H1 (cell line): ENCODE measurements around the gene CEBPA.

Experiments
- CEBPB ChIP-seq: IDR thresholded peaks from 2 replicates; pipeline ENCODE4 v1.6.1; 2012; ENCODE audit warnings: low read depth, low read length
- EZH2 ChIP-seq: fragments of 200-600 bp; sonication (generic); IDR thresholded peaks from 2 replicates; pipeline ENCODE4 v1.7.1; 2012; ENCODE audit warnings: low read depth, mild to moderate bottlenecking, moderate library complexity, low read length, inconsistent platforms; ENCODE audit not compliant: severe bottlenecking
- HDAC6 ChIP-seq: IDR thresholded peaks from one replicate; pipeline ENCODE4 v1.7.1; 2012; ENCODE audit warnings: low read depth, mild to moderate bottlenecking, inconsistent platforms, low read length, moderate library complexity
- MAFK ChIP-seq: IDR thresholded peaks from 2 replicates; pipeline ENCODE4 v1.6.1; 2012; ENCODE audit warnings: low read depth, mild to moderate bottlenecking, improper control_type of control experiment, low read length
- POLR2A ChIP-seq, 2 experiments: IDR thresholded peaks; 1 replicate in 1 of 2; 2 replicates in 1 of 2; pipeline ENCODE4 v1.6.1; 2011; ENCODE audit warnings: low read depth in 2 of 2, low read length in 2 of 2, mild to moderate bottlenecking in 2 of 2; ENCODE audit errors: control extremely low read depth in 1 of 2
- POLR2AphosphoS5 ChIP-seq: IDR thresholded peaks from 2 replicates; pipeline ENCODE4 v1.6.1; 2011; ENCODE audit warnings: low read depth, low read length
- RAD21 ChIP-seq, 2 experiments: IDR thresholded peaks in 1 of 2; conservative IDR thresholded peaks in 1 of 2; 2 replicates each; pipeline ENCODE4 v1.6.1; 2011; ENCODE audit warnings: low read depth in 2 of 2, low read length in 2 of 2, improper control_type of control experiment in 1 of 2, inconsistent platforms in 1 of 2, mild to moderate bottlenecking in 1 of 2, moderate library complexity in 1 of 2
- SIN3A ChIP-seq, 2 experiments: IDR thresholded peaks in 1 of 2; conservative IDR thresholded peaks in 1 of 2; 2 replicates each; pipeline ENCODE4 v1.6.1; 2011 to 2012; ENCODE audit warnings: low read length in 2 of 2, improper control_type of control experiment in 1 of 2, low read depth in 1 of 2, mild to moderate bottlenecking in 1 of 2
- SIX5 ChIP-seq: IDR thresholded peaks from 2 replicates; pipeline ENCODE4 v1.6.1; 2011; ENCODE audit warnings: mild to moderate bottlenecking, low read depth, low read length
- SRF ChIP-seq: IDR thresholded peaks from 2 replicates; pipeline ENCODE4 v1.6.1; 2011; ENCODE audit warnings: mild to moderate bottlenecking, low read depth, low read length, moderate library complexity
- YY1 ChIP-seq: IDR thresholded peaks from 2 replicates; pipeline ENCODE4 v1.6.1; 2011; ENCODE audit warnings: low read depth, mild to moderate bottlenecking, low read length
- TF ChIP-seq, protein P1 (sequence below), 3 experiments: IDR thresholded peaks; 1 replicate in 2 of 3; 2 replicates in 1 of 3; pipeline versions ENCODE4 v1.5.1 to v1.6.1; 2011; ENCODE audit warnings: low read length in 3 of 3, mild to moderate bottlenecking in 3 of 3, inconsistent platforms in 2 of 3, low read depth in 1 of 3, moderate library complexity in 1 of 3; ENCODE audit not compliant: insufficient read depth in 1 of 3; ENCODE audit errors: control extremely low read depth in 1 of 3
- TF ChIP-seq, protein P2 (sequence below): IDR thresholded peaks from 2 replicates; pipeline ENCODE4 v1.6.1; 2012; ENCODE audit warnings: inconsistent platforms

- TF ChIP-seq, protein P1, sequence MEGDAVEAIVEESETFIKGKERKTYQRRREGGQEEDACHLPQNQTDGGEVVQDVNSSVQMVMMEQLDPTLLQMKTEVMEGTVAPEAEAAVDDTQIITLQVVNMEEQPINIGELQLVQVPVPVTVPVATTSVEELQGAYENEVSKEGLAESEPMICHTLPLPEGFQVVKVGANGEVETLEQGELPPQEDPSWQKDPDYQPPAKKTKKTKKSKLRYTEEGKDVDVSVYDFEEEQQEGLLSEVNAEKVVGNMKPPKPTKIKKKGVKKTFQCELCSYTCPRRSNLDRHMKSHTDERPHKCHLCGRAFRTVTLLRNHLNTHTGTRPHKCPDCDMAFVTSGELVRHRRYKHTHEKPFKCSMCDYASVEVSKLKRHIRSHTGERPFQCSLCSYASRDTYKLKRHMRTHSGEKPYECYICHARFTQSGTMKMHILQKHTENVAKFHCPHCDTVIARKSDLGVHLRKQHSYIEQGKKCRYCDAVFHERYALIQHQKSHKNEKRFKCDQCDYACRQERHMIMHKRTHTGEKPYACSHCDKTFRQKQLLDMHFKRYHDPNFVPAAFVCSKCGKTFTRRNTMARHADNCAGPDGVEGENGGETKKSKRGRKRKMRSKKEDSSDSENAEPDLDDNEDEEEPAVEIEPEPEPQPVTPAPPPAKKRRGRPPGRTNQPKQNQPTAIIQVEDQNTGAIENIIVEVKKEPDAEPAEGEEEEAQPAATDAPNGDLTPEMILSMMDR (IDR thresholded peaks at IDR 0.05; ENCODE audit: control extremely low read depth in 1 of 3, insufficient read depth in 1 of 3, low read depth in 1 of 3, low read length in 3 of 3): no peak
- TF ChIP-seq SIN3A (conservative IDR thresholded peaks at IDR 0.05 in 1 of 2, IDR thresholded peaks at IDR 0.05 in 1 of 2; ENCODE audit: low read depth in 1 of 2, low read length in 2 of 2) (no peak), POLR2AphosphoS5 (no peak), EZH2 (no peak), MAFK (no peak), POLR2A (IDR thresholded peaks at IDR 0.05; ENCODE audit: control extremely low read depth in 1 of 2, low read depth in 2 of 2, low read length in 2 of 2) (no peak), RAD21 (IDR thresholded peaks at IDR 0.05 in 1 of 2, conservative IDR thresholded peaks at IDR 0.05 in 1 of 2; ENCODE audit: low read depth in 2 of 2, low read length in 2 of 2) (no peak), YY1 (no peak), CEBPB (no peak), HDAC6 (no peak), SIX5 (no peak), SRF (no peak)
- TF ChIP-seq, protein P2, sequence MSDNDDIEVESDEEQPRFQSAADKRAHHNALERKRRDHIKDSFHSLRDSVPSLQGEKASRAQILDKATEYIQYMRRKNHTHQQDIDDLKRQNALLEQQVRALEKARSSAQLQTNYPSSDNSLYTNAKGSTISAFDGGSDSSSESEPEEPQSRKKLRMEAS: no peak
Measured at GRCh38 chr19:33343301-33343700, 41.0 kb upstream of the CEBPA start.
